ENCODE measurements around the gene REEP2.

GRCh38 chr5:138418444-138418843, 20.4 kb upstream of the REEP2 start:
- TF ChIP-seq CTCF (IDR thresholded peaks at IDR 0.05; ENCODE audit: poor library complexity): no peak
- no peak for TF ChIP-seq EZH2phosphoT487 (IDR thresholded peaks at IDR 0.05; ENCODE audit: low read depth, severe bottlenecking, unreplicated experiment)
- no peak for TF ChIP-seq EZH2 (IDR thresholded peaks at IDR 0.05; ENCODE audit: borderline replicate concordance)
